Neural cell (in vitro differentiated cells): ENCODE results near the gene HLF. TPM values are rescaled to one million over a fixed set of nuclear protein-coding genes. Genes with fewer than 3 reads are reported as not detected.

Experiments used
- H2AFZ ChIP-seq: fragments of 200-600, 300-800 bp; sonication (generic), shearing (Covaris generic); 2 replicates; pipeline ENCODE4 v1.6.0; 2014; ENCODE audit warnings: low read depth, mild to moderate bottlenecking, antibody characterized with exemption, low read length, moderate library complexity
- H3F3A ChIP-seq: fragments of 200-600 bp; shearing (Covaris generic); 2 replicates; pipeline ENCODE4 v1.6.1; 2016; ENCODE audit warnings: mild to moderate bottlenecking, moderate library complexity, mixed read lengths, antibody characterized with exemption, low read length; ENCODE audit not compliant: insufficient read depth, poor library complexity, severe bottlenecking
- H3K27ac ChIP-seq: fragments of 200-600, 300-800 bp; sonication (generic), shearing (Covaris generic); 2 replicates; pipeline ENCODE4 v1.5.1; 2014; ENCODE audit warnings: mild to moderate bottlenecking, low read length, moderate library complexity
- H3K27me3 ChIP-seq: fragments of 300-800, 200-600 bp; sonication (generic), shearing (Covaris generic); 2 replicates; pipeline ENCODE4 v1.6.0; 2014; ENCODE audit warnings: mild to moderate bottlenecking, low read depth, low read length, moderate library complexity; ENCODE audit not compliant: insufficient read depth
- H3K36me3 ChIP-seq: fragments of 300-800, 200-600 bp; sonication (generic), shearing (Covaris generic); 2 replicates; pipeline ENCODE4 v1.5.1; 2014; ENCODE audit warnings: mild to moderate bottlenecking, antibody characterized with exemption, low read length, moderate library complexity; ENCODE audit not compliant: insufficient read depth
- H3K4me2 ChIP-seq: fragments of 300-800, 200-600 bp; sonication (generic), shearing (Covaris generic); 2 replicates; pipeline ENCODE4 v1.6.0; 2014; ENCODE audit warnings: mild to moderate bottlenecking, low read length
- H3K4me3 ChIP-seq: fragments of 300-800, 200-600 bp; sonication (generic), shearing (Covaris generic); 2 replicates; pipeline ENCODE4 v1.5.1; 2014; ENCODE audit warnings: mild to moderate bottlenecking, low read length, moderate library complexity
- H3K79me2 ChIP-seq: fragments of 200-600 bp; shearing (Covaris generic); replicated peaks from 2 replicates; pipeline ENCODE4 v1.6.0; 2014; ENCODE audit warnings: mild to moderate bottlenecking, low read length, moderate library complexity; ENCODE audit not compliant: insufficient read depth
- H3K9ac ChIP-seq: fragments of 300-800, 200-600 bp; sonication (generic), shearing (Covaris generic); 2 replicates; pipeline ENCODE4 v1.6.1; 2016; ENCODE audit warnings: mild to moderate bottlenecking, low read length, mixed read lengths
- H3K9me2 ChIP-seq: fragments of 200-600 bp; shearing (Covaris generic); 2 replicates; pipeline ENCODE4 v1.6.1; 2016; ENCODE audit warnings: mild to moderate bottlenecking, low read length, mixed read lengths; ENCODE audit not compliant: insufficient read depth
- H3K9me3 ChIP-seq: fragments of 200-600, 300-800 bp; sonication (generic), shearing (Covaris generic); 2 replicates; pipeline ENCODE4 v1.6.1; 2016; ENCODE audit warnings: mild to moderate bottlenecking, mixed run types, low read length, moderate library complexity, mixed read lengths
- H4K20me1 ChIP-seq: fragments of 200-600 bp; shearing (Covaris generic); 2 replicates; pipeline ENCODE4 v1.6.1; 2016; ENCODE audit warnings: mild to moderate bottlenecking, mixed run types; ENCODE audit not compliant: insufficient read depth
- CTCF ChIP-seq: fragments of 450-650 bp; IDR thresholded peaks from 2 replicates; pipeline ENCODE4 v1.5.1; 2014; ENCODE audit warnings: antibody characterized with exemption, mild to moderate bottlenecking, moderate library complexity; ENCODE audit not compliant: poor library complexity, severe bottlenecking
- EP300 ChIP-seq: fragments of 450-650 bp; conservative IDR thresholded peaks from 2 replicates; pipeline ENCODE4 v1.6.1; 2014; ENCODE audit warnings: antibody characterized with exemption, mild to moderate bottlenecking, moderate library complexity; ENCODE audit not compliant: poor library complexity, severe bottlenecking
- EZH2 ChIP-seq: fragments of 200-600, 300-800 bp; shearing (Covaris generic), sonication (generic); IDR thresholded peaks from 2 replicates; pipeline ENCODE4 v1.6.1; 2014; ENCODE audit warnings: antibody characterized with exemption, low read length, borderline replicate concordance, mild to moderate bottlenecking; ENCODE audit not compliant: insufficient read depth, poor library complexity, severe bottlenecking
- MXI1 ChIP-seq: fragments of 450-650 bp; conservative IDR thresholded peaks from 2 replicates; pipeline ENCODE4 v1.6.1; 2014; ENCODE audit warnings: antibody characterized with exemption, mild to moderate bottlenecking; ENCODE audit not compliant: poor library complexity, severe bottlenecking
- POLR2AphosphoS5 ChIP-seq: IDR thresholded peaks from 2 replicates; pipeline ENCODE4 v1.6.1; 2012
- RAD21 ChIP-seq: fragments of 450-650 bp; conservative IDR thresholded peaks from 2 replicates; pipeline ENCODE4 v1.6.1; 2014; ENCODE audit warnings: antibody characterized with exemption, mild to moderate bottlenecking, moderate library complexity
- REST ChIP-seq: IDR thresholded peaks from 2 replicates; pipeline ENCODE4 v1.6.1; 2012; ENCODE audit warnings: borderline replicate concordance
- SMC3 ChIP-seq: fragments of 450-650 bp; conservative IDR thresholded peaks from 2 replicates; pipeline ENCODE4 v1.6.1; 2014; ENCODE audit warnings: antibody characterized with exemption, mild to moderate bottlenecking, moderate library complexity; ENCODE audit not compliant: poor library complexity
- TAF1 ChIP-seq: IDR thresholded peaks from 2 replicates; pipeline ENCODE4 v1.6.1; 2012; ENCODE audit warnings: low read depth
- polyA plus RNA-seq: library from polyadenylated mRNA; depleted of rRNA; stranded (reverse); fragments of >200 nt; gene quantifications from 2 replicates; pipeline ENCODE4 v1.2.3, GENCODE V29; 2014

The HLF gene
- polyA plus RNA-seq, 1 donor from 2014 or later = 0.71 TPM

- no peaks in the 10 kb centered on the region for H3K9me2 ChIP-seq
- H3K9me3 ChIP-seq = peaks cover 3% of the 10 kb centered on the region
- no peaks in the 10 kb centered on the region for H3K79me2 ChIP-seq
- no peak overlapping the region for H3K9ac ChIP-seq
- no peaks in the 10 kb centered on the region for H3K36me3 ChIP-seq
- H3K27me3 ChIP-seq = no peaks in the 10 kb centered on the region
- H3K4me3 ChIP-seq = no peak overlapping the region
- TF ChIP-seq RAD21 (no peak), MXI1 (no peak), SMC3 (no peak), REST (no peak), EP300 (no peak), CTCF (no peak), EZH2 (no peak), TAF1 (no peak), POLR2AphosphoS5 (no peak)
- no peaks in the 10 kb centered on the region for H4K20me1 ChIP-seq
- no peak overlapping the region for H3K4me2 ChIP-seq
- no peaks in the 10 kb centered on the region for H3F3A ChIP-seq
- no peak overlapping the region for H2AFZ ChIP-seq
- no peak overlapping the region for H3K27ac ChIP-seq
These were observed 78.2 kb downstream of the HLF start for GRCh38 chr17:55342800-55343585.

DNA sequence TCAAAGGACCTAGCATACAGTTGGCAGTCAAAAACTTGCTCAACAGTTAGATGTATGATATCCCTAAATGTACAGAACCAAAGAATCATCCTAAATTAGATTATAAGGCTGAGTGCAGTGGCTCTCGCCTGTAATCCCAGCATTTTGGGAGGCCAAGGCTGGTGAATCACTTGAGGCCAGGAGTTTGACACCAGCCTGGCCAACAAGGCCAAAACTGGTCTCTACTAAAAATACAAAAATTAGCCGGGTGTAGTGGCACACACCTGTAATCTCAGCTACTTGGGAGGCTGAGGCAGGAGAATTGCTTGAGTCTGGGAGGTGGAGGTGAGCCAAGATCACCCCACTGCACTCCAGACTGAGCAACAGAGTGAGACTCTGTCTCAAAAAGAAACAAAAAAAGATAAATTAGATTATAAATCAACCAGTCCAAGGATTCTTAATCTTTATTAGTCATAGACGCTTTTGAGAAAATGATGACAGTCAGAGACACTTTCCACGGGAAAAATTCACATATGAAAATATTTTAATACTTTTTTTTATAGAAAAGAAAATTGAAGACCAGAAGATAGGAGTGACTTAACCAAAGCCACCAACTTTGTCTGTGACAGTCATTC, 79.2 kb downstream of the HLF start:
- no peaks in the 10 kb centered on the region for H3K36me3 ChIP-seq
- no peak overlapping the region for H3K9ac ChIP-seq
- no peaks in the 10 kb centered on the region for H3K9me2 ChIP-seq
- TF ChIP-seq EZH2 = no peak
- no peak for TF ChIP-seq POLR2AphosphoS5
- TF ChIP-seq SMC3 = no peak
- TF ChIP-seq CTCF = no peak
- no peak for TF ChIP-seq MXI1
- no peak for TF ChIP-seq TAF1
- H3F3A ChIP-seq = no peaks in the 10 kb centered on the region
- H3K4me2 ChIP-seq = no peak overlapping the region
- no peaks in the 10 kb centered on the region for H4K20me1 ChIP-seq
- H3K79me2 ChIP-seq = no peaks in the 10 kb centered on the region
- H3K27me3 ChIP-seq = no peaks in the 10 kb centered on the region
- H3K4me3 ChIP-seq = no peak overlapping the region
- no peak overlapping the region for H2AFZ ChIP-seq
- peaks cover 3% of the 10 kb centered on the region for H3K9me3 ChIP-seq
- no peak overlapping the region for H3K27ac ChIP-seq
